AG09319 (cell line): ENCODE measurements around the gene UBE2O.
A peak's percentile ranks its signal among the peaks of the same experiment; 100 is the strongest.

ENCODE experiments used
- DNase-seq: peaks from one replicate; pipeline ENCODE4 v3.0.0-alpha.2; 2010; ENCODE audit warnings: low read depth; ENCODE audit errors: extremely low read depth
- TF ChIP-seq, protein P1 (sequence below): IDR thresholded peaks from 2 replicates; pipeline ENCODE4 v1.5.1; 2011; ENCODE audit warnings: low read depth, mild to moderate bottlenecking, inconsistent platforms, low read length, moderate library complexity

UBE2O gene

DNA sequence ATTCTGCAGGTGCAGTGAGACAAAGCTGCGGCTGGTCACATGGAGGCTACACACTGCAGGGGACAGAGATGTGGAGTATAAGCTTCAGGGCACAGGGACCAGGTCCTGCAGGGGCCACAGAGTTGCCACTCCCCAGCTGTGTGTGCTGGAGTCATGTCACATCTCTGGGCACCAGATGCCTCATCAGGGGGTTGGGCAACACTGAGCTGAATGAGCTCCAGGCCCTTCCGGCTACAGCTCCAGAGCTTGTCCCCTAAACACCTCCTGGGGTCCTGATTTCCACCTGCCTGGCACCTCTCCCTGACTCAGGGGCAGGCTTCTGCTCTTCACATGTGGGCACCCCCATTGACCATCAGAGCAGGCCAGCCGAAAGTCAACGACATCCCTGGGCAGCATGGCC, 36.1 kb downstream of the UBE2O start:
- TF ChIP-seq, protein P1, sequence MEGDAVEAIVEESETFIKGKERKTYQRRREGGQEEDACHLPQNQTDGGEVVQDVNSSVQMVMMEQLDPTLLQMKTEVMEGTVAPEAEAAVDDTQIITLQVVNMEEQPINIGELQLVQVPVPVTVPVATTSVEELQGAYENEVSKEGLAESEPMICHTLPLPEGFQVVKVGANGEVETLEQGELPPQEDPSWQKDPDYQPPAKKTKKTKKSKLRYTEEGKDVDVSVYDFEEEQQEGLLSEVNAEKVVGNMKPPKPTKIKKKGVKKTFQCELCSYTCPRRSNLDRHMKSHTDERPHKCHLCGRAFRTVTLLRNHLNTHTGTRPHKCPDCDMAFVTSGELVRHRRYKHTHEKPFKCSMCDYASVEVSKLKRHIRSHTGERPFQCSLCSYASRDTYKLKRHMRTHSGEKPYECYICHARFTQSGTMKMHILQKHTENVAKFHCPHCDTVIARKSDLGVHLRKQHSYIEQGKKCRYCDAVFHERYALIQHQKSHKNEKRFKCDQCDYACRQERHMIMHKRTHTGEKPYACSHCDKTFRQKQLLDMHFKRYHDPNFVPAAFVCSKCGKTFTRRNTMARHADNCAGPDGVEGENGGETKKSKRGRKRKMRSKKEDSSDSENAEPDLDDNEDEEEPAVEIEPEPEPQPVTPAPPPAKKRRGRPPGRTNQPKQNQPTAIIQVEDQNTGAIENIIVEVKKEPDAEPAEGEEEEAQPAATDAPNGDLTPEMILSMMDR: no peak
- no peak for DNase-seq

DNA sequence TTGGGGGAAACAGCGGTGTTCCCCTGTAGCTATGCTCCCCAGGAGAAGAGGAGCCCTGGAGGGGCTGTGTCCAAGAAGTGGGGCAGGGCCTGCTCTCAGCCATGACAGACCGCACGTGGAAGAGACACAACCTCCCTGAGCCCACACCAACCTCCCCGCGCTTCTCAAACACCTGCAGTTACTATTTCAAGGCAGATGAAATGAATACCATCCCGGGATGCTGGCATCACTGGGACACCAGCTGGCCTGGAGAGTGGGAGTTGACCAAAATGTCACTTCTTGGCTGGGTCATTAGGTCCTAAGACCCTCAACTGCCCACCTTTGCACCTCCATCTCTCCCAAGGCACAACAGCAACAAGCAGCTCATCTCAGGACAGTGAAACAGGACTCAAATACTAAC, 36.5 kb downstream of the UBE2O start:
- TF ChIP-seq, protein P1: no peak
- no peak for DNase-seq

DNA sequence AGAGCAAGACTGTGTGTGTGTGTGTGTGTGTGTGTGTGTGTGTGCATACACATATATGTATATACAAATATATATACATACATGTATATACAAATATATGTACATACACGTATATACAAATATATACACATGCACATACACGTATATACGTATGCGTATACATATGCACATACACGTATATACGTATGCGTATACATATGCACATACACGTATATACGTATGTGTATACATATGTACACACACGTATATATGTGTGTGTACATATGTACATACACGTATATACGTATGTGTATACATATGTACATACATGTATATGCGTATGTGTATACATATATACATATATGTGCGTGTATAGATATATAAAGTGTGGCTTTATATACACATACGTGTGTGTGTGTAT, 37.2 kb downstream of the UBE2O start:
- DNase-seq: no peak
- TF ChIP-seq, protein P1: no peak

DNA sequence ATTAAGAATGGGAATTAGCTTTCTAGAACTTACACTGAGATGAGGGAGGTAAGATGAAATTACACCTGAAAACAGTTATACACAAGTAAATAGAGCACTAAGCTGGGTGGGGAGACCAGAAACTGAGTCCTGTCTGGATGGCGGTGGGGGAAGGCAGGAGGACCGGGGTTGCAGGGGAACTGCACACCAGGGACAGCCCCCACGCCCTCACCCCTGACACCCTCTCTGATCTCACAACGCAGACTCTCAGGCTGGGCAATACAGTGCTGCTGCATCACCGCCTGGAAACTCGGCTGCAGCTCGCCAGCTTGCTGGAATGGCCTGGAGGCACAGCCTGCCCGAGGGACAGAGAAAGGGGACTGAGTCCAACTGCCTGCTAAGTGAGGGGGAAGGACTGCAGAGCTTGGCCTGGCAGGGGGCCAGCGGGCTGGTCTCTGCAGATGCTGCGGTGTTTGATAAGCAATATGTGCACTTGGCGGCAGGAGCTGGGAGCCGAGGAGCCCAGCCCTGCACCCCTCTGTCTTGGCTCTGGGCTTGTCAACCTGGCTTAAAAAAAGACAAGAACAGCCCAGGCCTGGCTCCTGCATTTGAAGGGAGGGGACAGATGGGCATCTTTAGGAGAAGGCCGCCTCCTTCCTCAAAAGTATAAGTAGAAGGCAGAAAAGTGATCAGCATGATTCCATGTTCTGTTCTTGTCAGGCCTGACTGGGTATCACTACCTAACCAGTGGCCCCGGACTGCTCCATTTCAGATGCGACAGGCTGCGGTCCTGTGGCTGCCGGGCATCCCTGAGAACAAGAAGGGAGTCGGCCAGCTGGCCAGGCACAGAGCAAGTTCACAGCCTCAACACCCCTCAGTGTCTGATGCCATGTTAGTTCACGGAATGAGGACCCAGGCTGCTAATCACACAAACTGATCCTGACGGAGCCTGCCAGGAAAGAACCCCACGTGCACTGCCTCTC, 38.3 kb downstream of the UBE2O start:
- peak; percentile 47 for DNase-seq
- TF ChIP-seq, protein P1: no peak

DNA sequence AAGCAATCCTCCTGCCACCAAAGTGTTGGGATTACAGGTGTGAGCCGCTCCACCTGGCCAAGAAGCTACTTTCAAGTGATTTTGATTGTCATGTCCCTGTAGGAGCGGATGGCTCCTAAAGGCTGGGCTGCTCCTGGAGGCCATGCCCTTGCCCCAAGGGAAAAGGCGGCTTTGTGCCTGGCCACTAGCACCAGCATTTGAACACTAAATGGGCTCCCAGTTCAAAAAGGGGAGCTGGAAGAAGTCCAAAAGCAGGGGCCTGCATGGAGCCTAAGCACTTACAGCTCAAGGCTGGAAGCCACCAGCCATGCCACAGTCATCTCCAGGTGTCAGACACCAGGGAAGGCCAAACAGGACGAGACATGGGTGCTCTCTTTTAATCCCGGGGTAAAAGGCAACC, 41.7 kb downstream of the UBE2O start:
- no peak for DNase-seq
- TF ChIP-seq, protein P1: no peak

DNA sequence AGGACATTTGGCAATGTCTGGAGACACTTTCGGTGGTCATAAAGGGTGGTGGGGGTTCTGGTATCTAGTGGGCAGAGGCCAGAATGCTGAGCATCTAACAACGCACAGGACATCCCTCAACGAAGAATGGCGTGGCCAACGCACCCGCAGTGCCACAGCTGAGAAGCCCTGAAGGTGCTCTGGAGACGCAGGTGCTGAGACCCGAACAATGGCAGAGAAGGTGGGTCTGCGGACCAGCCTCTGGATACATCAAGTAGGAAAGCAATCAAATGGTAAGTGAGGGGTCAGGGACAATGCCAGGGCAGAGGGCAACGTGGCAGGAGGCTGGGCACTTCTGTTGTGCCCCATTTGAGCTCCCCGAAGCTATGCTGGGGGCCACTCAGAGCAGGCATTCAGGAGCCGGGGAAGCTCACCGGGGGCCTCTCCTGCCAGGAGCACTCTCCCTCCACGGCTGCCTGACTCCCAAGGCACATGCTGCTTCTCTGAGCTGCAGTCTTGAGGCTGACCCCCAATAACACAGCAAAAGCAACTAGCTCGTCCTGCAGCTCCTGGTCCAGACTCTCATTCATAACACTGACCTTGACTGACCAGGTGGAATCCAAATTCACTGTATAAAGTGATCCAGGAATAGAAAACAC, 42.5 kb downstream of the UBE2O start:
- TF ChIP-seq, protein P1: no peak
- DNase-seq: no peak
